Epithelial cell of esophagus (primary cell): ENCODE measurements around the gene AEBP1.

Source experiments
- DNase-seq: peaks from one replicate; pipeline ENCODE4 v3.0.0; 2010; ENCODE audit warnings: low read depth
- H3K4me3 ChIP-seq: 2 replicates; pipeline ENCODE4 v1.5.1; 2011; ENCODE audit warnings: mild to moderate bottlenecking, low read length, control low read depth
- CTCF ChIP-seq: IDR thresholded peaks from 2 replicates; pipeline ENCODE4 v1.5.1; 2011; ENCODE audit warnings: low read depth, mild to moderate bottlenecking, low read length, control low read depth, inconsistent platforms; ENCODE audit not compliant: insufficient read depth; ENCODE audit errors: missing control alignments

Gene AEBP1

GRCh38 chr7:44080686-44081265 is 23.4 kb upstream of the AEBP1 start:
- DNase-seq: no peak
- TF ChIP-seq CTCF: no peak
- H3K4me3 ChIP-seq: no peak overlapping the region

- H3K4me3 ChIP-seq: peak overlapping the region; percentile 81
- TF ChIP-seq CTCF: no peak
- no peak for DNase-seq
These were observed 22.8 kb upstream of the AEBP1 start for GRCh38 chr7:44081266-44081748.

- H3K4me3 ChIP-seq: peak overlapping the region; percentile 81
- no peak for TF ChIP-seq CTCF
- peak; percentile 99 for DNase-seq
These were observed 21.5 kb upstream of the AEBP1 start for GRCh38 chr7:44082541-44083207.

GRCh38 chr7:44083796-44084195 is 20.3 kb upstream of the AEBP1 start:
- H3K4me3 ChIP-seq: no peak overlapping the region
- no peak for TF ChIP-seq CTCF
- no peak for DNase-seq

- TF ChIP-seq CTCF: no peak
- no peak for DNase-seq
- H3K4me3 ChIP-seq: no peak overlapping the region
These were observed 19.4 kb upstream of the AEBP1 start for GRCh38 chr7:44084701-44085100.

GRCh38 chr7:44085546-44085945 is 18.6 kb upstream of the AEBP1 start:
- no peak for TF ChIP-seq CTCF
- no peak for DNase-seq
- H3K4me3 ChIP-seq: no peak overlapping the region

GRCh38 chr7:44086627-44087026 is 17.5 kb upstream of the AEBP1 start:
- no peak for DNase-seq
- no peak for TF ChIP-seq CTCF
- H3K4me3 ChIP-seq: no peak overlapping the region
